Psoas muscle (tissue), 8 donors: ENCODE data around the gene STAT2. TPM values are rescaled to one million over a fixed set of nuclear protein-coding genes. Genes with fewer than 3 reads are reported as not detected.
"Not testable (repeated sequence)": the region's sequence is repeated elsewhere in the genome, so short reads cannot be mapped to it uniquely, and the experiment has no call there.

Experiments used
- ATAC-seq, 4 donors: fragments of 200-7000 bp; cut with Tn5 transposase; one replicate each; pipeline ENCODE4 v1.9.1; 2020; ENCODE audit warnings: moderate library complexity in 3 of 4, mild to moderate bottlenecking in 2 of 4
- DNase-seq, 2 donors: peaks; one replicate each; pipeline ENCODE4 v3.0.0-alpha.2; 2020
- H3K27ac ChIP-seq: fragments of 200-600 bp; one replicate; pipeline ENCODE4 v1.8.0; 2022
- H3K27me3 ChIP-seq, 3 donors: fragments of 200-600 bp in 1 of 3; one replicate each; pipeline versions ENCODE4 v1.6.1 to v1.8.0; 2013 to 2022; ENCODE audit warnings: low read length in 2 of 3, mild to moderate bottlenecking in 2 of 3, moderate library complexity in 1 of 3; ENCODE audit not compliant: insufficient read depth in 3 of 3
- H3K36me3 ChIP-seq, 2 donors: fragments of 200-600 bp in 1 of 2; one replicate each; pipeline versions ENCODE4 v1.6.1 to v1.8.0; 2013 to 2022; ENCODE audit warnings: low read depth in 1 of 2, mild to moderate bottlenecking in 1 of 2, moderate library complexity in 1 of 2; ENCODE audit not compliant: insufficient read depth in 1 of 2
- H3K4me1 ChIP-seq: fragments of 200-600 bp; one replicate; pipeline ENCODE4 v1.8.0; 2022
- H3K4me3 ChIP-seq: fragments of 200-600 bp; one replicate; pipeline ENCODE4 v1.8.0; 2022; ENCODE audit warnings: mild to moderate bottlenecking
- H3K9me3 ChIP-seq: fragments of 200-600 bp; one replicate; pipeline ENCODE4 v1.8.0; 2022
- WGBS, 3 donors: extraction: QIAGEN DNeasy Blood & Tissue Kit; methylation state at CpG; one replicate each; pipeline versions ENCODE4 v1.1.6 to v1.1.7; 2013; 5-methylcytosine and 5-hydroxymethylcytosine counted together
- intact Hi-C, 2 donors: fragments of 100-400 bp; cut with DNase I; formaldehyde crosslinking; loops; one replicate each; pipeline versions ENCODE4 v1.11.0 to v1.14.2; 2022
- long read RNA-seq, 2 donors: library from polyadenylated mRNA; unstranded; transcript quantifications; one replicate each; pipeline ENCODE4 v2.0.0, GENCODE V29; 2021
- polyA plus RNA-seq, 3 donors: library from polyadenylated mRNA; stranded (reverse); fragments of 200-250 nt; gene quantifications; one replicate each; pipeline ENCODE4 v1.2.3, GENCODE V29; 2013
- total RNA-seq, 4 donors: library from RNA; stranded (reverse); fragmentation: NEBNext Ultra II Directional in 2 of 4; extraction: Animal tissue kit (Norgen Biotek cat#: 25700) in 2 of 4; gene quantifications; one replicate each; pipeline versions ENCODE4 v1.2.1 to v1.2.4, GENCODE V29; 2021 to 2023
- TF ChIP-seq, protein P1 (sequence below): fragments of 200-600 bp; IDR thresholded peaks from one replicate; pipeline ENCODE4 v1.8.0; 2022; ENCODE audit warnings: antibody characterized with exemption
- donor health status: healthy with polysubstance abuse.
- donor health status: DM: no; HTN: no; CAD: no; lungs with moderate emphysema.
- donor health status: Bipolar disorder and iron deficiency.
- donor health status: healthy.
- donor health status: DM: yes; HTN: yes; CAD: no.
- donor health status: DM: no; HTN: no; CAD: no.
- donor health status: DM: no; HTN: no; CAD: no.
- donor health status: DM: yes; HTN: yes; CAD: no.

Gene STAT2
- 10 to 100 TPM; 25.9 to 34.6 (median 30.9) TPM for total RNA-seq
- polyA plus RNA-seq, result 10 to 100 TPM; 15.0 to 31.7 (median 15.2) TPM
- long read RNA-seq, donor 1, partial matches to known transcripts, result 0 of 4 reads
- long read RNA-seq, donor 1, other reads (novel, unspliced or antisense), result 4 of 4 reads
- long read RNA-seq, donor 2, partial matches to known transcripts, result 7 of 9 reads
- long read RNA-seq, donor 2, other reads (novel, unspliced or antisense), result 2 of 9 reads

DNA sequence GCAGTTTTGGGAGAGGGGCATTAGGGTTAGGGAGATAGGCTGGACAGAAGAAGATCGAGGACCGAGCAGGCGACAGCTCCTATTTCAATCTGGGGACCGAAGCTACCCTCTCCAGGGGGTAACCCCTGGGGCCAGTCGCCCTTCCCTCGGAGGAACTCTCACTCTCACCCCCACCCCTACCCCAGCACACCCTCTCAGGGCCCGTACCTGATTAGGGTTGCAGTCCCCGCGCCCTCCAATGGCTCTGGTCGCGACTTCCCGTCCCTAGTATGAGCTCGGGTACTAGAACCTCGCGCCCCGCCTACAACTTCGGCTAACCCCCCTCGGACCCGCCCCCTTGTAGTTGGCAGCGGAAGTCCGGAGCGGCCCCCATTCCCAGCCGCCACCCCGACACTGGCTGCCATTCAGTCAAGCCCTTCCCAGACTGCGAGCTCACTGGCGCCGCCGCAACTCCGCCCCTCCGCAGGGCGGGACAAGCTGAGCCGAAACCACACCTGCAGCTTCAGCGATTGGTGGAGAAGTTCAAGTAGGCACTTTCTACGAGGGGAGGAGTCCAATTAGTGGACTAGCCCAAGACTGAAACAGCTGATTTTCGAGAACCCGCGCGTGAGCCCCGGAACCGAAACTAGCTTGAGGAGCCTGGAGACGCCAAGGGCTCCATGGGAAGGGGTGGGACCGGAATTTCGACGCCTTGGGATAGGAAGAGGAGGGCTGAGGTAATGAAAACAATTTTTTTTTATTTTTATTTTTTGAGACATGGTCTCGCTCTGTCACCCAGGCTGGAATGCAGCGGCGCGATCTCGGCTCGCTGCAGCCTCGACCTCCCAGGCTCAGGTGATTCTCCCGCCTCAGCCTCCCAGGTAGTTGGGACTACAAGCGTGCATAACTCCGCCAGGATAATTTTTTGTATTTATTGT, at the start of gene STAT2:
TSS of gene STAT2 (minus strand) at position 257 of the 917 bp plus-strand sequence. CDS start 3,536 bp downstream, outside the sequence.
- 0 to 1% (median 1%) methylated on average over 54 of the region's 54 CpGs for WGBS, 3 donors
- TF ChIP-seq, protein P1, sequence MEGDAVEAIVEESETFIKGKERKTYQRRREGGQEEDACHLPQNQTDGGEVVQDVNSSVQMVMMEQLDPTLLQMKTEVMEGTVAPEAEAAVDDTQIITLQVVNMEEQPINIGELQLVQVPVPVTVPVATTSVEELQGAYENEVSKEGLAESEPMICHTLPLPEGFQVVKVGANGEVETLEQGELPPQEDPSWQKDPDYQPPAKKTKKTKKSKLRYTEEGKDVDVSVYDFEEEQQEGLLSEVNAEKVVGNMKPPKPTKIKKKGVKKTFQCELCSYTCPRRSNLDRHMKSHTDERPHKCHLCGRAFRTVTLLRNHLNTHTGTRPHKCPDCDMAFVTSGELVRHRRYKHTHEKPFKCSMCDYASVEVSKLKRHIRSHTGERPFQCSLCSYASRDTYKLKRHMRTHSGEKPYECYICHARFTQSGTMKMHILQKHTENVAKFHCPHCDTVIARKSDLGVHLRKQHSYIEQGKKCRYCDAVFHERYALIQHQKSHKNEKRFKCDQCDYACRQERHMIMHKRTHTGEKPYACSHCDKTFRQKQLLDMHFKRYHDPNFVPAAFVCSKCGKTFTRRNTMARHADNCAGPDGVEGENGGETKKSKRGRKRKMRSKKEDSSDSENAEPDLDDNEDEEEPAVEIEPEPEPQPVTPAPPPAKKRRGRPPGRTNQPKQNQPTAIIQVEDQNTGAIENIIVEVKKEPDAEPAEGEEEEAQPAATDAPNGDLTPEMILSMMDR, result no peak
- H3K4me3 ChIP-seq, result peak within 1 kb of the TSS; percentile 98
- peak; percentile 99 for DNase-seq
- peak within 1 kb of the TSS; percentile 87 for H3K27ac ChIP-seq
- peaks cover 8% of the 10 kb centered on the region for H3K4me1 ChIP-seq
- peaks cover 0 to 21% of the 10 kb centered on the region in 2 donors for H3K36me3 ChIP-seq
- peak; percentile 98 to 99 (median 99) for ATAC-seq
- no peaks in the 10 kb centered on the region for H3K27me3 ChIP-seq
- intact Hi-C loops, result loop anchor here (5.0 kb wide), 2 partner anchors 87 to 102 kb away; partner anchors contain the start of gene TIMELESS (in 1 of the 2)
- no peaks in the 10 kb centered on the region for H3K9me3 ChIP-seq

DNA sequence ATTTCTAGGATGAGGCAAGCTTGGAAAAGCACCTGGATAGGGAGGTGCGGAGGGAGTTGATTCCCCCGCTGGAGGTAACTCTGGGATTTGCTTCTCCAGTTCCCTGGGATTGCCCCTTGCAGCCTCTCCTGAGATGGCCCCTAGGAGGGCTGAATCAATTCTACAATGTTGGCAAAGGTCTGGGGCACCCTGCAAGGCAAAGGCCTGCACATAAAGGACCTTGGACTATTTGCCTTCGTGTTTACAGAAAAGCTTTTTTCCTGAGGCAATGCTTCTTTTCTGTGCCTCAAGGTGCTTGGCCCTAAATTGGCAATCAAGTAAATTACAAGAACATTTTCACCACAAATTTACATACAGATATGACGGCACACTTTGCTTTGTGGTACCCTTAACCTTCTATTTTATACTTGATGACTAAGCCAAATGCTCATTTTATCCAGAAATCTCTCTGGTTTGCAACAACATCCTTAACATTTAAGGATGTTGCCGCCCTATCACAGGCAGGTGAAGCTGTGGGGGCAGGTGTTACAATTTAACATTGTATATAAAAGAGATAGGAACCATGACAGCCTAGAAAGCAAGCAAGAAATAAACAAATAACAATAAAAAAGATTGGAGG, 49.0 kb upstream of the STAT2 start:
- 91 to 96% (median 92%) methylated on average over 5 of the region's 5 CpGs for WGBS, 3 donors
- TF ChIP-seq, protein P1, result no peak

GRCh38 chr12:56404227-56404626, 44.3 kb upstream of the STAT2 start:
- WGBS, 3 donors, result 60 to 95% (median 95%) methylated on average over 3 of the region's 3 CpGs
- ATAC-seq, H3K4me3 ChIP-seq, H3K27ac ChIP-seq, intact Hi-C loops, H3K27me3 ChIP-seq, H3K4me1 ChIP-seq, H3K9me3 ChIP-seq, DNase-seq, H3K36me3 ChIP-seq: not testable (repeated sequence)

More for the DNA sequence above, 49.0 kb upstream of the STAT2 start:
- no peaks in the 10 kb centered on the region for H3K36me3 ChIP-seq
- intact Hi-C loops, result no loop called here
- no peaks in the 10 kb centered on the region for H3K4me1 ChIP-seq
- DNase-seq (no peak), ATAC-seq (no peak)
- H3K27ac ChIP-seq, result no peak overlapping the region
- no peaks in the 10 kb centered on the region for H3K27me3 ChIP-seq
- H3K4me3 ChIP-seq, result no peak overlapping the region
- H3K9me3 ChIP-seq, result no peaks in the 10 kb centered on the region

- ATAC-seq, H3K4me1 ChIP-seq, H3K27me3 ChIP-seq, H3K27ac ChIP-seq, H3K9me3 ChIP-seq, DNase-seq, intact Hi-C loops, H3K36me3 ChIP-seq, H3K4me3 ChIP-seq: not testable (repeated sequence)
Measured at GRCh38 chr12:56401612-56402011, 41.7 kb upstream of the STAT2 start.

DNA sequence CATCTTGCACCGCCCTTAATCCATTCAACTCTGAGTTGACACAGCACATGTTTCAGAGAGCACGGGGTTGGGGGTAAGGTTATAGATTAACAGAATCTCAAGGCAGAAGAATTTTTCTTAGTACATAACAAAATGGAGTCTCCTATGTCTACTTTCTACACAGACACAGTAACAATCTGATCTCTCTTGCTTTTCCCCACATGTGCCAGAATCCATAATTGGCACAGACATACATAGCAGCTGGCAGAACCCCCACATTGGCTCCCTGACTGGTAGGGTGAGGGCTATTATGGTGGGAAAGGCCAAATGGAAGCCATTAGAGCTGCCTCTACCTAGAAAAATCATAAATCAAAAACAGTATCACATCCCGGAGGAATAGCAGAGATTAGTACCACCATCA, 41.2 kb upstream of the STAT2 start:
- H3K27ac ChIP-seq, H3K27me3 ChIP-seq, ATAC-seq, H3K36me3 ChIP-seq, H3K4me3 ChIP-seq, H3K4me1 ChIP-seq, H3K9me3 ChIP-seq, DNase-seq, intact Hi-C loops: not testable (repeated sequence)
- WGBS, 3 donors, result 68 to 88% (median 75%) methylated on average over 1 of the region's 3 CpGs

DNA sequence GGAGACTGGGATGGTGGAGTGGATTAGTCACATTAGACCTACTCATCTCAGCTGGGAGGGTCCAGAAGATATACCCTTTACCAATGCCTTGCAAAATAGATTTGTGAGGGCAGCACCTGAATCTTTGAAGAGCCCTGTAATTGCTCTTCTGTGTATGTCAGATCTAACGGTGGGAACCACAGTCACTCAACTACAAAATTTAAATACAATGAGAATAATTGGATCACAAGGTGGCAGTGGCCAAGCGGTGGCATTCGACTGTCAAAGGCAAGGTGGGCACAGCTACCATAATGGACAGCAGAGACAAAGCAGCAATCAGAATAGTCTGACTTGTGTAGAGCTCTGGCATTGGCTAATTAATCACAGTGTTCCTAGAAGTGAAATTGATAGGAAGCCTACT, 39.6 kb upstream of the STAT2 start:
- H3K36me3 ChIP-seq, H3K4me3 ChIP-seq, H3K9me3 ChIP-seq, DNase-seq, H3K27ac ChIP-seq, ATAC-seq, H3K4me1 ChIP-seq, intact Hi-C loops, H3K27me3 ChIP-seq: not testable (repeated sequence)
- WGBS, 3 donors, result 87 to 96% (median 89%) methylated on average over 3 of the region's 3 CpGs
